LHCN-M2 (cell line): ENCODE measurements around the gene RAI14. TPM values are rescaled to one million over a fixed set of nuclear protein-coding genes. Genes with fewer than 3 reads are reported as not detected.

Experiments used
- DNase-seq: peaks from one replicate; pipeline ENCODE4 v3.0.0-alpha.2; 2012; ENCODE audit warnings: low read depth
- total RNA-seq: library from RNA; depleted of rRNA; stranded (reverse); fragments of >200 nt; gene quantifications from 2 replicates; pipeline ENCODE4 v1.2.3, GENCODE V29; 2014; rRNA removed

Gene RAI14
- total RNA-seq, 1 experiment from 2014 or later, result 72.7 TPM

DNA sequence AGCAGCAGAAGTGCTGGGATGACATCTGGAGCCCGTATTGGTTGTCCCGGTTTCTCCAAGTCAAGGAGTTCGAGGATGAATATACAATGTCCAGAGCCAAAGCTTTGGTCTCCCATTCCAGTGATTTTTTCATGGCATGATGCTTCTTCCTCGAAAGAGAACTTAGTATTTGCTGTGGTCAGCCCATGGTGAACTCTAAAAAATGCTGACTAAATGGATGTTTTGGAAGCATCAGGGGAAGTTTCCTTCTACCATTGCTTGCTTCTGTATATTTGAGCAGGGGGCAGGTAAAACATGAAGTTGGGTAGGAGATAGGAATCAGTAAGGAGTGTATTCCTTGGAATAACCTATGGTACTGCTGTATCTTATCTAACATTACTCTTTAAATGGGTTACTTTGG, 191.4 kb downstream of the RAI14 start:
- DNase-seq, result no peak

- no peak for DNase-seq
These were observed 192.1 kb downstream of the RAI14 start for GRCh38 chr5:34848230-34848629.

GRCh38 chr5:34849253-34849652, 193.1 kb downstream of the RAI14 start:
- no peak for DNase-seq

GRCh38 chr5:34854459-34855174, 198.5 kb downstream of the RAI14 start:
- no peak for DNase-seq

GRCh38 chr5:34857161-34857560, 201.0 kb downstream of the RAI14 start:
- no peak for DNase-seq

- DNase-seq, result no peak
These were observed 201.8 kb downstream of the RAI14 start for GRCh38 chr5:34857894-34858293.

- DNase-seq, result no peak
These were observed 202.7 kb downstream of the RAI14 start for GRCh38 chr5:34858790-34859189.

- DNase-seq, result no peak
These were observed 203.1 kb downstream of the RAI14 start for GRCh38 chr5:34859253-34859652.

- DNase-seq, result no peak
These were observed 207.8 kb downstream of the RAI14 start for GRCh38 chr5:34863946-34864345.

DNA sequence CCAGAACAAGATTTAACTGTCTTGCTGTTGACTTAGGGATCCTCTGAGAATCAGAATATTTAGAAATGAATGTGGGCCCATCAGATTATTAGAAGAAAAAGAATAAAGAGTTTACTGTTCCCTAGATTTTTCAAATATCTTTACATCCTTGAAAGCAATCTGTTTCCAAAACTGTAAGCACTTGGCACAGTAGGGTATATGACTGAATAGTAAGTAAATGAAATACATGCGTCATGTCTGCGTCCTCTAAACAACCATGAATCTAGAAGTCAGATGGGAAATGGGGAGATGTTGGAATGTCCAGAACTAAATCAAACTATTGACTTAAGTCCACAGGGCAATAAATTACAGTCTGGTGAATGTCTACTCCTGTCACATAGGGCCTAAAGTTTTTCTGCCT, 209.0 kb downstream of the RAI14 start:
- no peak for DNase-seq

DNA sequence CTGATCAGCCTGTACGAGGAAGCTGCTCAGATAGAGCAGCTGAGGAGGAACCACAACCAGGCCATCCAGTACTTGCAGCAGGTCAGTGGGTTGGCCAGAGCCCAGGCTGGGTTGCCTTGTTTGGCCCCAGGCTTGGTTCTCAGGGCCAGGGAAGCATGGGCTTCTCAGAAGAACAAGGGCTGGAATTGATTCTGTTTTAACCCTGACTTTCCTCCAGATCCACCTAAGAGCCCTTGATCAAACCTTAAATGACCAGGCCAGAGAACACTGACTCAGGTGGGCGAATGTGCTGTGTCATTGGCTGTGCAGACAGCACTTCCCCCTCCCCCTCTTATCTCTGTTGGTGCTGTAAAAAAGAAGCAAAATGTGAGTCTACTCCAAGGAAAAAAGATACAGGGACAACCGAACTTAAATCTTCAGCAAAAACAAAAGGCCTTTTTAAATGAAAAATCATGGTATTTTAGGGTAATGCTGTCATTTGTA, 210.9 kb downstream of the RAI14 start:
- DNase-seq, result no peak

- DNase-seq, result no peak
These were observed 211.5 kb downstream of the RAI14 start for GRCh38 chr5:34867660-34868059.

DNA sequence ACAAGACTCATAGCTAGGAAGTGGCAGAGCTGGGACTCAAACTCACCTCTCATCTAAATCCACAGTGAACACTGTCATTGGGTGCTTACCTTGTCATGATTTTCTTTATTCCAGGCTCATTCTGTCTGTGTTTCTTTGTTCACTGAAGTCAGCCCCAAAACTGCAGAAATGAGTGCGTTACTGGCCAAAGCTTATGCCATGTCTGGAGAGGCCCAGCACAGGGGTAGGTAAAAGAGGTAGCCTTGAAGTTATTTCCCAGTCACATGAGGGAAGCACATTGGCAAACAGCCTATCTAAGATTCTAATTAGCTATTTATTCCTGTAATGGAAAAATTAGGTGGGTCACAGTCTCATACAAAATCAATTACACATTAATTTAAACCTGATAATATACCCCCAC, 212.7 kb downstream of the RAI14 start:
- DNase-seq, result no peak

DNA sequence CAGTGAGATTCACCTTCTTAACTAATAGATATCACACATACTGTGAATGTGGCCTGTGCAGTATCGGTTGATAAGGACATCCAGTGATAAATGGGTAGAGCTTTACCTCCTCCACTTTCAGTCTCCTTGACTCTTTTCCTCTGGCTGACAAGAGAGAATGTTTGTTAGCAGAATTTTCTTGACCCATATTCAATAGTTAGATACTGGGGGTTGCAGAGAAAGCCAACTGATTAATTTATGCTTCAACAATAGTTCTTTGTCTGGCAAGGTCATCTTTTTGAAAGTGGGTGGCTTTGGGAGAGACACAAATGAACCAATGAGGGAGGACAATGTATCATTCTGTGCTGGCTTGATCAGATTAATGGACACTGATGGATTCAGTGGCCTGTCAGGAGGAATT, 213.1 kb downstream of the RAI14 start:
- DNase-seq, result no peak

DNA sequence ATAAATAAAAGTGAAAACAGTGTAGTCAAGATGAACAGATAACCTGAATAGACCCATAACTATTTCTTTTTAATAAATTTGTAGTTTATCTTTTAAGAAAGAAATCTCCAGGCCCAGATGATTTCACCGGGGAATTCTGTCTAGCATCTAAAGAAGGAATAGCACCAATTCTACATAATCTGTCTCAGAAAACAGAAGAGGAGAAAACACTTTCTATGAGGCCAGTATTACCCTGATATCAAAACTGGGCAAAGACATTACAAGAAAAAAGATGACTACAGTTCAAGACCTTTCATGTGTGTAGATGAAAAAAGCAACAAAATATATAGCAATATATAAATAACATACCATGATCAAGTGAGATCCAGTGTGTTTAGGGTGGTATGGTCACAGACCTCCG, 214.3 kb downstream of the RAI14 start:
- no peak for DNase-seq

DNA sequence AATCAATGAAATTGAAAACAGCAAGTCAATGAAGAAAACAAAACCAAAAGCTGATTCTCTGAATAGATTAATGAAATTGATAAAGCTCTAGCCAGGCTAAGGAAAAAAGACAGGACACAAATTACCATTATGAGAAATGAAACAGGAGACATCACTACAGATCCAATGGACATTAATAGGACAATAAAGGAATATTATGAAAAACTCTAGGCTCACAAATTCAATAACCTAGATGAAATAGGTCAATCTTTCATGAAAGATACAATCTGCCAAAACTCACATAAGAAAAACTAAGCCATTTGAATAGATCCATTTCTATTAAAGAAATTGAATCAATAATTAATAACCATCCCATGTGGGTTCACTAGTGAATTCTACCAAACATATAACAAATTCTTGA, 220.1 kb downstream of the RAI14 start:
- DNase-seq, result no peak

GRCh38 chr5:34881246-34881645, 225.1 kb downstream of the RAI14 start:
- DNase-seq, result no peak

Other genes with a start within 250 kb of the RAI14 start
- gene TTC23L, start 182.8 kb downstream of the RAI14 start, total RNA-seq, result not detected in 2 replicates